ENCODE measurements around the gene PDGFRB.

Gene PDGFRB

GRCh38 chr5:150166037-150166649 lies 10.5 kb upstream of the PDGFRB start:
- no peak overlapping the region for H3K4me3 ChIP-seq (ENCODE audit: low read depth, low read length)
- no peak for TF ChIP-seq CTCF (conservative IDR thresholded peaks at IDR 0.05; ENCODE audit: low read depth, low read length)
- no peak for DNase-seq (ENCODE audit: low read depth)

- peak; percentile 35 for DNase-seq (ENCODE audit: low read depth)
- no peak overlapping the region for H3K4me3 ChIP-seq (ENCODE audit: low read depth, low read length)
- TF ChIP-seq CTCF (conservative IDR thresholded peaks at IDR 0.05; ENCODE audit: low read depth, low read length), result no peak
These were observed 8.8 kb upstream of the PDGFRB start for GRCh38 chr5:150164211-150164980.

GRCh38 chr5:150163547-150164059 lies 8.0 kb upstream of the PDGFRB start:
- TF ChIP-seq CTCF (conservative IDR thresholded peaks at IDR 0.05; ENCODE audit: low read depth, low read length), result peak; percentile 41
- no peak for DNase-seq (ENCODE audit: low read depth)
- H3K4me3 ChIP-seq (ENCODE audit: low read depth, low read length), result no peak overlapping the region

- H3K4me3 ChIP-seq (ENCODE audit: low read depth, low read length), result no peak overlapping the region
- DNase-seq (ENCODE audit: low read depth), result no peak
- no peak for TF ChIP-seq CTCF (conservative IDR thresholded peaks at IDR 0.05; ENCODE audit: low read depth, low read length)
These were observed 7.4 kb upstream of the PDGFRB start for GRCh38 chr5:150163035-150163434.

- TF ChIP-seq CTCF (conservative IDR thresholded peaks at IDR 0.05; ENCODE audit: low read depth, low read length), result no peak
- DNase-seq (ENCODE audit: low read depth), result no peak
These were observed 6.5 kb upstream of the PDGFRB start for GRCh38 chr5:150162142-150162513.

GRCh38 chr5:150161242-150162141 lies 5.8 kb upstream of the PDGFRB start:
- H3K4me3 ChIP-seq (ENCODE audit: low read depth, low read length), result no peak overlapping the region
- TF ChIP-seq CTCF (conservative IDR thresholded peaks at IDR 0.05; ENCODE audit: low read depth, low read length), result peak; percentile 97
- peak; percentile 83 for DNase-seq (ENCODE audit: low read depth)

More at GRCh38 chr5:150162142-150162513, 6.5 kb upstream of the PDGFRB start:
- no peak overlapping the region for H3K4me3 ChIP-seq (ENCODE audit: low read depth, low read length)
